ENCODE data around the gene DUXB. TPM values are rescaled to one million over a fixed set of nuclear protein-coding genes. Genes with fewer than 3 reads are reported as not detected.

Gene DUXB
- total and polyA plus RNA-seq, 2 of the 13 experiments (the other 11 are each of a cell fraction or from before 2014, with no cell fraction given): not detected

- TF ChIP-seq LBX2 (CRISPR knock-in tag; IDR thresholded peaks at IDR 0.05; ENCODE audit: borderline replicate concordance) (no peak), KLF12 (CRISPR knock-in tag; IDR thresholded peaks at IDR 0.05; ENCODE audit: borderline replicate concordance) (no peak), ZFP1 (CRISPR knock-in tag; IDR thresholded peaks at IDR 0.05) (no peak), ZFP82 (CRISPR knock-in tag; IDR thresholded peaks at IDR 0.05; ENCODE audit: borderline replicate concordance) (no peak), HMG20A (CRISPR knock-in tag; IDR thresholded peaks at IDR 0.05; ENCODE audit: borderline replicate concordance) (peak; percentile 31; the same call in 1 of the 2 replicates), ZNF850 (CRISPR knock-in tag; conservative IDR thresholded peaks at IDR 0.05) (no peak), ZNF276 (CRISPR knock-in tag; IDR thresholded peaks at IDR 0.05; ENCODE audit: low read depth) (no peak), ZNF441 (CRISPR knock-in tag; IDR thresholded peaks at IDR 0.05; ENCODE audit: borderline replicate concordance) (no peak), TIGD3 (CRISPR knock-in tag; IDR thresholded peaks at IDR 0.05; ENCODE audit: borderline replicate concordance) (no peak), ZNF780A (CRISPR knock-in tag; IDR thresholded peaks at IDR 0.05) (no peak), ZXDC (CRISPR knock-in tag; IDR thresholded peaks at IDR 0.05) (no peak), ZFYVE20 (CRISPR knock-in tag; IDR thresholded peaks at IDR 0.05; ENCODE audit: borderline replicate concordance, low read depth) (no peak), TRIM24 (CRISPR knock-in tag; IDR thresholded peaks at IDR 0.05) (no peak), SAP130 (CRISPR knock-in tag; IDR thresholded peaks at IDR 0.05; ENCODE audit: low read depth) (0 out of 2 replicates have a peak, but pooled peaks have one; percentile 36), RNF2 (conservative IDR thresholded peaks at IDR 0.05; ENCODE audit: low read depth) (no peak), AHDC1 (CRISPR knock-in tag; IDR thresholded peaks at IDR 0.05; ENCODE audit: borderline replicate concordance) (no peak; the same call in 1 of the 2 replicates), PHB2 (IDR thresholded peaks at IDR 0.05; ENCODE audit: partially characterized antibody) (no peak)
These were observed 26.0 kb upstream of the DUXB start (continued) for GRCh38 chr16:75727221-75727620.
